GM18951 (cell line): Measurements from ENCODE around the gene ALG14.
"Not testable (repeated sequence)": the region's sequence is repeated elsewhere in the genome, so short reads cannot be mapped to it uniquely, and the experiment has no call there.

Source experiments
- POLR2A ChIP-seq: IDR thresholded peaks from 4 replicates; pipeline ENCODE4 v1.6.1; 2011; ENCODE audit warnings: mild to moderate bottlenecking; ENCODE audit not compliant: insufficient read length, insufficient read depth; ENCODE audit errors: extremely low read depth
- in situ Hi-C: fragments of 300-500 bp; cut with MboI; formaldehyde crosslinking; loops from one replicate; pipeline ENCODE4 v1.12.0; 2022; ENCODE audit warnings: low sequenced_read_pairs, mixed read lengths, inconsistent platforms; ENCODE audit not compliant: unreplicated experiment

ALG14 gene

GRCh38 chr1:94953107-94953506 lies 119.6 kb downstream of the ALG14 start:
- no peak for TF ChIP-seq POLR2A
- in situ Hi-C loops: loop anchor here (5.0 kb wide), 1 partner anchor 34 kb away; no protein-coding TSS in a partner anchor

GRCh38 chr1:94952539-94952938 lies 120.2 kb downstream of the ALG14 start:
- TF ChIP-seq POLR2A: no peak
- in situ Hi-C loops: loop anchor here (5.0 kb wide), 1 partner anchor 35 kb away; no protein-coding TSS in a partner anchor

- in situ Hi-C loops: loop anchor here (5.0 kb wide), 1 partner anchor 36 kb away; no protein-coding TSS in a partner anchor
- TF ChIP-seq POLR2A: no peak
Measured at GRCh38 chr1:94951509-94952208, 121.1 kb downstream of the ALG14 start.

- in situ Hi-C loops: loop anchor here (5.0 kb wide), 1 partner anchor 36 kb away; no protein-coding TSS in a partner anchor
- TF ChIP-seq POLR2A: no peak
Measured at GRCh38 chr1:94951046-94951445, 121.7 kb downstream of the ALG14 start.

- in situ Hi-C loops: loop anchor here (5.0 kb wide), 1 partner anchor 37 kb away; no protein-coding TSS in a partner anchor
- TF ChIP-seq POLR2A: no peak
Measured at GRCh38 chr1:94949681-94950661, 122.8 kb downstream of the ALG14 start.

GRCh38 chr1:94947437-94947836 lies 125.3 kb downstream of the ALG14 start:
- in situ Hi-C loops: no loop called here
- TF ChIP-seq POLR2A: no peak

GRCh38 chr1:94946886-94947285 lies 125.9 kb downstream of the ALG14 start:
- no peak for TF ChIP-seq POLR2A
- in situ Hi-C loops: no loop called here

- TF ChIP-seq POLR2A: no peak
- in situ Hi-C loops: no loop called here
Measured at GRCh38 chr1:94942171-94943128, 130.3 kb downstream of the ALG14 start.

- in situ Hi-C loops: not testable (repeated sequence)
Measured at GRCh38 chr1:94941480-94941879, 131.3 kb downstream of the ALG14 start.

- in situ Hi-C loops: no loop called here
- TF ChIP-seq POLR2A: no peak
Measured at GRCh38 chr1:94940738-94941137, 132.0 kb downstream of the ALG14 start.

- in situ Hi-C loops: no loop called here
- TF ChIP-seq POLR2A: no peak
Measured at GRCh38 chr1:94937820-94938219, 134.9 kb downstream of the ALG14 start.

GRCh38 chr1:94936861-94937620 lies 135.7 kb downstream of the ALG14 start:
- in situ Hi-C loops: no loop called here
- TF ChIP-seq POLR2A: no peak
